GM13976 (cell line): ENCODE data around the gene GZMM.

Source experiments
- DNase-seq: peaks from one replicate; pipeline ENCODE4 v3.0.0; 2012; ENCODE audit warnings: low spot score
- CTCF ChIP-seq: IDR thresholded peaks from 2 replicates; pipeline ENCODE4 v1.5.1; 2012; ENCODE audit warnings: borderline replicate concordance, mild to moderate bottlenecking; ENCODE audit not compliant: insufficient read depth; ENCODE audit errors: extremely low read depth, missing control alignments, control extremely low read depth
- in situ Hi-C: fragments of 300-500 bp; cut with MboI; formaldehyde crosslinking; loops from one replicate; pipeline ENCODE4 v1.12.0; 2022; ENCODE audit warnings: low sequenced_read_pairs, mixed read lengths, inconsistent platforms; ENCODE audit not compliant: unreplicated experiment

GZMM gene

DNA sequence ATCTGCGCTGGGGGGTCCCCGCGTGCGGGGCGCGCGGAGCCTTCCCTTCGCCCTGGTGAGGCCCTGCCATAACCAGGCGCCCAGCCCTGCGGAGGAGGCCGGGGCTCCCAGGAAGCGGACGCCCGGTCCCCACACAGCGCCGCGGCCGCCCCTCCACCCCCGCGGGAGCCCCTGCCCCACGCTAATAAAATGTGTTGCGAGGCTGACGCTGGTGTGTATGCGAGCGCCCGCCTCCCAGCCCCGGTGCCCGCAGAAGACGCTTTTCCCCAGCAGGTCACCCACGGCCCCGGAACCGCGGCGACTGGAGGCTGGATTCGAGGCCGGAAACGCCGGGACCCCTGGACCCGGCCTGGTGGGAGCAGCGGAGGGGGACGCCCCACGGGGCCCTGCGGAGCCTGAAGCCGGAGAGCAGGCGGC lies 24.4 kb upstream of the GZMM start:
- DNase-seq = no peak
- in situ Hi-C loops = no loop called here
- no peak for TF ChIP-seq CTCF

- no peak for TF ChIP-seq CTCF
- in situ Hi-C loops = no loop called here
- DNase-seq = no peak
These were observed 21.1 kb upstream of the GZMM start for GRCh38 chr19:522726-523125.

GRCh38 chr19:524062-524674 lies 19.7 kb upstream of the GZMM start:
- DNase-seq = no peak
- TF ChIP-seq CTCF = no peak
- in situ Hi-C loops = no loop called here

DNA sequence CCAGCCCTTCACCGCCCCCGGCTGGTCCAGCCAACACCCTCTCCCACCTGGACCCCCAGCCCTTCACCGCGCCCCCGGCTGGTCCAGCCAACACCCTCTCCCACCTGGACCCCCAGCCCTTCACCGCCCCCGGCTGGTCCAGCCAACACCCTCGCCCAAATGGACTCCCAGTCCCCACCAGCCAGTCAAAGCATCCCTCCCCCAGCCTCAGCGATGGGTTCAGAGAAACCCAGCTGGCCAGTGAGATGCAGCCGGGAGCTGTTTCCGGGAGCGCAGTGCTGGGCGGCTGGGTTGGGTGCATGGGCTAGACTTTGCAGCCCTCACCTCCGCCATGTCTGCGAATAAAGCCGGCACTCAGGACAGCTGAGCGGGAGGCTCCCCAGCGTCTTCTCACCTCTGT lies 18.8 kb upstream of the GZMM start:
- no peak for TF ChIP-seq CTCF
- in situ Hi-C loops = no loop called here
- DNase-seq = no peak

GRCh38 chr19:525857-526419 lies 17.9 kb upstream of the GZMM start:
- DNase-seq = no peak
- TF ChIP-seq CTCF = no peak
- in situ Hi-C loops = no loop called here

DNA sequence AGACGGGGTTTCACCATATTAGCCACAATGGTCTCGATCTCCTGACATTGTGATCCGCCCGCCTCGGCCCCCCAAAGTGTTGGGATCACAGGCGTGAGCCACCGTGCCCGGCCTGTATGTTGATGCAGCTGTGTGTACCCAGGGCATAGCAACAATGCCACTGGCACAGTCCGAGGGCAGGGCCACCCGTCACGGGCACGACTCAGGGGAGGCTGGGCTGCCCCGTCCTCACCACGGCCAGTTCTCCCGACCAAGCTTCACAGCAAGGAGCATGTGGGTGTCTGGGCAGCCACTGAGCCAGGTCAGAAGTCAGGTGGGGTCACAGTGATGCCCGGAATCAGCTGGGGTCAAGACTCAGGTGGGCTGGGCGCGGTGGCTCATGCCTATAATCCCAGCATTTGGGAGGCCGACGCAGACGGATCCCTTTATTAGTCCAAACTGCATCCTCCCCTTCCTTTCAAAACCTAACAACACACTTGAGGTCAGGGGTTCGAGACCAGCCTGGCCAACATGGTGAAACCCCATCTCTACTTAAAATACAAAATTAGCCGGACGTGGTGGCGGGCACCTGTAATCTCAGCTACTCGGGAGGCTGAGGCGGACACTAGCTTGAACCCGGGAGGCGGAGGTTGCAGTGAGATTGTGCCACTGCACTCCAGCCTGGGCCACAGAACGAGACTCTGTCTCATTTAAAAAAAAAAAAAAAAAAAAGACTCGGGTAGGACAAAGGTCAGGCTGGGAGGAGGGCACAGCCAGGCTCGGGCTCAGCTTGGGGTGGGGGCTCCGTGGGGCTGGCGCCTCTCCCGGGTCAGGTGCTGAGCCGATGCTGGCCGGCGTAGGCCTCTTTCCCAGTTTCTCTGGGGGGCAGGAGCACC lies 13.5 kb upstream of the GZMM start:
- no peak for DNase-seq
- TF ChIP-seq CTCF = no peak
- in situ Hi-C loops = no loop called here
